Activated CD4-positive, alpha-beta T cell treated with anti-CD3 and anti-CD28 coated beads, Interleukin-2, amount 10 ng/mL, durations not matched to agents 24 days and 14 days (primary cell): ENCODE measurements around the gene IPCEF1. TPM values are rescaled to one million over a fixed set of nuclear protein-coding genes. Genes with fewer than 3 reads are reported as not detected.

Source experiments
- DNase-seq: peaks from one replicate; pipeline ENCODE4 v3.0.0; 2022
- H3K27ac Mint-ChIP-seq: one replicate; pipeline ENCODE4 v1.8.0; 2022; ENCODE audit warnings: mild to moderate bottlenecking, mixed read lengths
- H3K27me3 Mint-ChIP-seq: one replicate; pipeline ENCODE4 v1.8.0; 2022; ENCODE audit warnings: mixed read lengths
- H3K36me3 Mint-ChIP-seq: one replicate; pipeline ENCODE4 v1.8.0; 2022; ENCODE audit warnings: low read depth, mild to moderate bottlenecking, mixed read lengths
- H3K4me1 Mint-ChIP-seq: one replicate; pipeline ENCODE4 v1.8.0; 2021; ENCODE audit warnings: mixed read lengths
- H3K4me3 Mint-ChIP-seq: one replicate; pipeline ENCODE4 v1.8.0; 2022; ENCODE audit warnings: mild to moderate bottlenecking, moderate library complexity, mixed read lengths
- H3K9me3 Mint-ChIP-seq: one replicate; pipeline ENCODE4 v1.8.0; 2021; ENCODE audit warnings: mixed read lengths
- intact Hi-C: fragments of 100-400 bp; cut with micrococcal nuclease; formaldehyde crosslinking; loops from one replicate; pipeline ENCODE4 v1.15.1; 2023
- total RNA-seq: library from RNA; stranded (reverse); gene quantifications from 2 replicates; pipeline ENCODE4 v1.2.3, GENCODE V29; 2022

The IPCEF1 gene
- total RNA-seq, 1 donor from 2014 or later, result 1.5 TPM

- Mint-ChIP-seq H3K27me3 (peaks cover 37% of the 10 kb centered on the region), H3K36me3 (no peaks in the 10 kb centered on the region), H3K4me1 (no peaks in the 10 kb centered on the region), H3K9me3 (no peaks in the 10 kb centered on the region), H3K4me3 (no peak overlapping the region), H3K27ac (no peak overlapping the region)
- no peak for DNase-seq
- intact Hi-C loops, result no loop called here
These were observed 3.9 kb upstream of the IPCEF1 start for GRCh38 chr6:154360476-154360875.

DNA sequence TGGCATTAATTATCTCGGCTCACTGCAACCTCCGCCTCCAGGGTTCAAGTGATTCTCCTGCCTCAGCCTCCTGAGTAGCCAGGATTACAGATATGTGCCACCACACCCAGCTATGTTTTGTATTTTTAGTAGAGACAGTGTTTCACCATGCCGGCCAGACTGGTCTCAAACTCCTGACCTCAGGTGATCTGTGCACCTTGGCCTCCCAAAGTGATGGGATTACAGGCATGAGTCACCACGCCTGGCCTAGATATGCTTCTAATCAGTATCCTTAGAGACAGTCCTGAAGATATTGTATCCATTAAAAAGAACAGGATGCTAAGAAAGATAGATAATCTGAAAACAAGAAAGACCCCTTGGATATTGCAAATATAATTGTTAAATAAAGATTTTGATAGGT, 3.1 kb upstream of the IPCEF1 start:
- H3K4me3 Mint-ChIP-seq, result no peak overlapping the region
- H3K27me3 Mint-ChIP-seq, result peaks cover 41% of the 10 kb centered on the region
- no peak overlapping the region for H3K27ac Mint-ChIP-seq
- intact Hi-C loops, result no loop called here
- H3K4me1 Mint-ChIP-seq, result peaks cover 5% of the 10 kb centered on the region
- H3K36me3 Mint-ChIP-seq, result no peaks in the 10 kb centered on the region
- DNase-seq, result no peak
- peaks cover 4% of the 10 kb centered on the region for H3K9me3 Mint-ChIP-seq

GRCh38 chr6:154359161-154359574, 2.6 kb upstream of the IPCEF1 start:
- no peaks in the 10 kb centered on the region for H3K36me3 Mint-ChIP-seq
- intact Hi-C loops, result no loop called here
- peaks cover 9% of the 10 kb centered on the region for H3K9me3 Mint-ChIP-seq
- H3K27ac Mint-ChIP-seq, result no peak overlapping the region
- H3K4me1 Mint-ChIP-seq, result peaks cover 9% of the 10 kb centered on the region
- no peak overlapping the region for H3K4me3 Mint-ChIP-seq
- no peak for DNase-seq
- H3K27me3 Mint-ChIP-seq, result peaks cover 45% of the 10 kb centered on the region

- intact Hi-C loops, result no loop called here
- Mint-ChIP-seq H3K9me3 (peaks cover 12% of the 10 kb centered on the region), H3K27me3 (peaks cover 45% of the 10 kb centered on the region), H3K36me3 (no peaks in the 10 kb centered on the region), H3K4me3 (no peak overlapping the region), H3K4me1 (peaks cover 11% of the 10 kb centered on the region), H3K27ac (no peak overlapping the region)
- DNase-seq, result no peak
These were observed 1.5 kb upstream of the IPCEF1 start for GRCh38 chr6:154358019-154358545.

DNA sequence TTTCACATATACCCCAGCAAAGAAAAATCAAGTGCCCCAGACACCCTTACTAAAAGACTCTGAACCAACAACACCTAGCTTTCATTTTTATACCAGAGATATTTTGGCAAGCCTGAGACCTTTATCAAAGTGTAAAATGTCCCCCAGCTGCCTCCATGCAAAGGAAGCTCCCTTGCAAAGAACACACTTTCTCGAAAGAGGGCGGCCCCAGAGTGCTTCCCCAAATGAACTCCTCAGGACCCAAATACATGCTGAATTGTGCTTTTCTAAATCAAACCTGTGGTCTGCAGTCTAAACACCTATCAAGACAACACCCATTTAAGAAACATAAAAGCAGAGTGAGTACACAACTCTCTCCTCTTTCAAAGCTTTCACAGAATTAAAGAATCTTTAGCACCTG, 490 bp downstream of the IPCEF1 start:
- intact Hi-C loops, result no loop called here
- Mint-ChIP-seq H3K36me3 (no peaks in the 10 kb centered on the region), H3K4me1 (peaks cover 14% of the 10 kb centered on the region), H3K27me3 (peaks cover 45% of the 10 kb centered on the region), H3K9me3 (peaks cover 12% of the 10 kb centered on the region), H3K27ac (no peak overlapping the region), H3K4me3 (no peak overlapping the region)
- DNase-seq, result no peak

DNA sequence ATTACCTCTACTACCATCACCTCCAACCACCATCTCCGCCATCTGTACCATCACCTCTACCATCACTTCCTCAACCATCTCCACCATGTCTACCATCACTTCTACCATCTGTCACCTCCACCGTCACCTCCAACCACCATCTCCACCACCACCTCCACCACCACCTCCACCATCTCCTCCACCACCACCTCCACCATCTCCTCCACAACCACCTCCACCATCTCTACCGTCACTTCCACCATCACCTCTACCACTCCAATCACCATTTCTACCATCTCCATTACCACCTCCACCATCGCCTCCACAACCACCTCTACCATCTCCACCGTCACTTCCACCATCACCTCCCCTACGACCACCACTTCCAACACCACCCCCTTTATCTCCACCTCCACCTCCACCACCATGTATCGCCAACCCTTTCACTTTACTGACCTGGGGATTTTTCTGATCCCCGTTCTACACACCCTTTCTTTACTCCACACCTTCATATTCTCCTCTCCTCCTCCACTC, 2.3 kb downstream of the IPCEF1 start:
- no peak for DNase-seq
- Mint-ChIP-seq H3K4me3 (no peak overlapping the region), H3K27me3 (peaks cover 42% of the 10 kb centered on the region), H3K36me3 (no peaks in the 10 kb centered on the region), H3K4me1 (peaks cover 14% of the 10 kb centered on the region), H3K9me3 (peaks cover 12% of the 10 kb centered on the region), H3K27ac (no peak overlapping the region)
- intact Hi-C loops, result loop anchor here (5.0 kb wide), 5 partner anchors 37 to 197 kb away; no protein-coding TSS in a partner anchor

DNA sequence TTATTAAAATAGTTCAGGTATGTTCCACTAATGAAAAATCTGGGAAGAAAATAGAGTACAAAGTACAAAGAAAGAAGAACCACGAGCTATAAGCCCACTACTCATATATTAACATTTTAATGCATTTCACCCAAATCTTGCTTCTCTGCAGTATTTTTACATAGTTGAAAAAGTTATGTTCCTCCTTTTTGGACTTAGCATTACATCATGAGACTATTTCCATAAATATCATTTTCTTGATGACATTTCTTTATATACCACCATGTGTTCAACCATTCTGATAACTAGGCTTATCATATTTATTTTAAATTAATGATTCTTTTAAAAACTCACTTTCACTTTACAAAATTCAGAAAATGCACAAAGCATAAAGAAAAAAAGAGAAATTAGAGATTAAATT, 3.0 kb downstream of the IPCEF1 start:
- Mint-ChIP-seq H3K27me3 (peaks cover 37% of the 10 kb centered on the region), H3K4me3 (no peak overlapping the region), H3K9me3 (peaks cover 12% of the 10 kb centered on the region), H3K27ac (no peak overlapping the region), H3K4me1 (peaks cover 14% of the 10 kb centered on the region), H3K36me3 (no peaks in the 10 kb centered on the region)
- no peak for DNase-seq
- intact Hi-C loops, result loop anchor here (2.0 to 5.0 kb wide), 6 partner anchors 36 to 196 kb away; no protein-coding TSS in a partner anchor

GRCh38 chr6:154352898-154353585, 3.6 kb downstream of the IPCEF1 start:
- intact Hi-C loops, result loop anchor here (2.0 to 5.0 kb wide), 6 partner anchors 36 to 196 kb away; no protein-coding TSS in a partner anchor
- H3K4me1 Mint-ChIP-seq, result peaks cover 14% of the 10 kb centered on the region
- peaks cover 12% of the 10 kb centered on the region for H3K9me3 Mint-ChIP-seq
- no peaks in the 10 kb centered on the region for H3K36me3 Mint-ChIP-seq
- H3K4me3 Mint-ChIP-seq, result no peak overlapping the region
- peaks cover 33% of the 10 kb centered on the region for H3K27me3 Mint-ChIP-seq
- no peak overlapping the region for H3K27ac Mint-ChIP-seq
- DNase-seq, result no peak

DNA sequence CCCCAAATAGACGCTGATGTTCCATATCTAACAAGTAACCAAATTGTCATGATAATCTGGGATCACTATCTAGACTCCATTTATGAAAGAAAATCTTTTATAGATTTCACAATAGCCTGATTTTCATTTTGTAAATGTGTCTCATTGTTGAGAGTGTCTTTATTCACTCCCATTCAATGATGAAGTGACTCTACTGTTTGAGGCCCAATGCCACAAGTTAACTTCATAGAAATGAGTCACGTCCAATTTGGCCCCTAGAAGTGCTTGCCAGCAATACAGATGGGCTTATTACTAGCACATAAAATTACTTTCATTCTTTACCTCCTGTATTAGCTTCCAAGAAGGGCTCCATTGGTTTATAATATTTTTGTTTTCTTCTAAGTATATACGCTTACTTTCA, 6.3 kb downstream of the IPCEF1 start:
- no peak overlapping the region for H3K27ac Mint-ChIP-seq
- no peak overlapping the region for H3K4me3 Mint-ChIP-seq
- H3K9me3 Mint-ChIP-seq, result peaks cover 15% of the 10 kb centered on the region
- no peaks in the 10 kb centered on the region for H3K36me3 Mint-ChIP-seq
- H3K27me3 Mint-ChIP-seq, result peaks cover 23% of the 10 kb centered on the region
- no peak for DNase-seq
- H3K4me1 Mint-ChIP-seq, result peaks cover 14% of the 10 kb centered on the region
- intact Hi-C loops, result loop anchor here (5.0 kb wide), 5 partner anchors 33 to 193 kb away; no protein-coding TSS in a partner anchor

DNA sequence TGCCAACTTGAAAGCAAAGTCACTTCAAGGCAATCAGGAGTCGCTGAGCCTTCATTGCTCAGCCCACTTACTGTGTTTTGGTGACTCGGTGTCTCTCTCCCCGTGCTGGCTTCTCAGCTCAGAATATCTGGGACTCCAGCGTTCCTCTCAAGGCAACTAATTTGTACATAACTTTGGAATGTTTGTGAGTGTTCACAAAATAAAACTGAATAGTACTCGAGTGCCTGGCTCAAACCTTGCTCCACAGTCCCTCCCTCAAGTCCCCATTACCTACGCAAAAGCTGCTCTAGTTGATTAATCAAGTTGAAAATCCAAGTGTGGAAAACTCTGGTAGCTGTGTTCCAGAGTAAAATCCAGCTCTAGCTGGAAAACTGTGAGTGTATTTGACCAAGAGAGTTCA, 8.6 kb downstream of the IPCEF1 start:
- Mint-ChIP-seq H3K9me3 (peaks cover 4% of the 10 kb centered on the region), H3K36me3 (no peaks in the 10 kb centered on the region), H3K4me1 (peaks cover 2% of the 10 kb centered on the region), H3K27ac (no peak overlapping the region), H3K4me3 (no peak overlapping the region), H3K27me3 (peaks cover 17% of the 10 kb centered on the region)
- no peak for DNase-seq
- intact Hi-C loops, result no loop called here

DNA sequence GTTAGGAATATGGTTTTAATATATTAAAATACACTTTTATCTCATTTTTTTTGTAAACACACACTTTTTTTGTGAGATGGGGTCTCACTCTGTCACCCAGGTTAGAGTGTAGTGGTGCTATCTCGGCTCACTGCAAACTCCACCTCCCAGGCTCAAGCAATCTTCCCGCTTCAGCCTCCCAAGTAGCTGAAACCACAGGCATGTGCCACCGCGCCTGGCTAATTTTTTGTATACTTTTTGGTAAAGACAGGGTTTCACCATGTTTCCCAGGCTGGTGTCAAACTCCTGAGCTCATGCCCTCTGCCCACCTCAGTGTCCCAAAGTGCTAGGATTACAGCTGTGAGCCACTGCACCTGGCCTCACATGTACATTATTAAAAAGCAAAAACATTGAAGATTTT, 10.8 kb downstream of the IPCEF1 start:
- Mint-ChIP-seq H3K36me3 (no peaks in the 10 kb centered on the region), H3K27me3 (peaks cover 14% of the 10 kb centered on the region), H3K9me3 (peaks cover 4% of the 10 kb centered on the region), H3K4me1 (no peaks in the 10 kb centered on the region), H3K27ac (no peak overlapping the region), H3K4me3 (no peak overlapping the region)
- intact Hi-C loops, result no loop called here
- DNase-seq, result no peak

- no peak for DNase-seq
- no peak overlapping the region for H3K4me3 Mint-ChIP-seq
These were observed 12.9 kb downstream of the IPCEF1 start for GRCh38 chr6:154343473-154344308.

GRCh38 chr6:154341871-154342270, 14.7 kb downstream of the IPCEF1 start:
- no peaks in the 10 kb centered on the region for H3K4me1 Mint-ChIP-seq
- H3K27ac Mint-ChIP-seq, result no peak overlapping the region
- H3K9me3 Mint-ChIP-seq, result peaks cover 4% of the 10 kb centered on the region
- no peak for DNase-seq
- H3K27me3 Mint-ChIP-seq, result peaks cover 7% of the 10 kb centered on the region
- no peaks in the 10 kb centered on the region for H3K36me3 Mint-ChIP-seq
- intact Hi-C loops, result no loop called here
- no peak overlapping the region for H3K4me3 Mint-ChIP-seq

More at GRCh38 chr6:154343473-154344308, 12.9 kb downstream of the IPCEF1 start:
- Mint-ChIP-seq H3K36me3 (no peaks in the 10 kb centered on the region), H3K27ac (no peak overlapping the region), H3K4me1 (no peaks in the 10 kb centered on the region), H3K27me3 (peaks cover 9% of the 10 kb centered on the region), H3K9me3 (peaks cover 4% of the 10 kb centered on the region)
- intact Hi-C loops, result no loop called here

- DNase-seq, result no peak
- intact Hi-C loops, result no loop called here
- H3K9me3 Mint-ChIP-seq, result peaks cover 4% of the 10 kb centered on the region
- no peaks in the 10 kb centered on the region for H3K4me1 Mint-ChIP-seq
- no peaks in the 10 kb centered on the region for H3K36me3 Mint-ChIP-seq
- H3K4me3 Mint-ChIP-seq, result no peak overlapping the region
- no peak overlapping the region for H3K27ac Mint-ChIP-seq
- H3K27me3 Mint-ChIP-seq, result peaks cover 7% of the 10 kb centered on the region
These were observed 15.3 kb downstream of the IPCEF1 start for GRCh38 chr6:154341336-154341735.
